ENCODE results near the gene TBC1D5. TPM values are rescaled to one million over a fixed set of nuclear protein-coding genes. Genes with fewer than 3 reads are reported as not detected.

Gene TBC1D5
- polyA plus RNA-seq, 2 of the 4 experiments (the other 2 are of a cell fraction) = 36.7 to 72.2 TPM

DNA sequence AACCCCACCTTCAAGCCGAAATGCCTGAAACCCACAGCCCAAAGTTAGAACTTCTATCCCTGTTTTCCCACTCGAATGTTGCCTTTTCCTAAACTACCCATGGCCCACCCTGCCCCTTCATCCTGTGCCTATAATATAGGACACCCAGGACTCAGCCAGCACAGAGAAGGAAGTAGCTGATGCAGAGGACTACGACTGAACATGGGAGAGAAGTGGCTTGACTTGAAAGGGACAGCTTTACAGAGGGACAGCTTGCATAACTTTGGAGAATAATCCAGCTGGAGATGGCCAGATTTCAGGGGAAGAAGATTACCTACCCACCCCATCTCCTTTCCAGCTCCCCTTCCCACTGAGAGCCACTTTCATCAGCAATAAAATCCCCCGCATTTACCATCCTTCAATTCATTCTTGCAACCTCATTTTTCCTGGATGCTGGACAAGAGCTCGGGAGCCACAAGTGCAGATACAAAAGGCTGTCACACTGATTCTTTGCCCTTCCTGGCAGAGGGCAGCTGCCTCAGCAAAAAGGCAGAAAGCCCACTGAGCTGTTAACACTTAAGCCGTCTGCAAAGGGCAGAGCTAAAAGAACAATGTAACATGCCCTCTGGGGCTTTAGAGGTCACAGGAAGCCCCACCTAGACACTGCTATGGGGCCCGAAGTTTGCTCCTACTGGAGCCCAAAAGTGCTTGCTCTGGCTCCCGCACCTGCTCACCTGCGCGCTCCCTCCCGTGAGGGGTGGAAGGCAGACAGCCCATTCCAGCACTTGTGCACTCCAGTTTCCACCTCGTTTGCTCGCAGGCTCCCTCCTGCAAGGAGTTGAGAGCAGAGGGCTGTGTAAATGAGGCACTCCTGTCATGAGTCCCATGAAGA, 224.0 kb downstream of the TBC1D5 start:
- WGBS (ENCODE audit: missing lambda C conversion rate) = 78% methylated on average over 13 of the region's 13 CpGs
- no peak overlapping the region for H3K4me2 ChIP-seq
- ChIA-PET POLR2A (interaction anchor here (1.2 kb wide), 1 partner anchor 224 kb away, joined by 4 read pairs; the partner anchor contains the start of gene TBC1D5), CTCF (interaction anchor here (0.6 to 1.5 kb wide), 3 partner anchors 13 to 28 kb away, joined by 3 to 4 read pairs (median 3); no protein-coding TSS in a partner anchor)
- TF ChIP-seq ESRRA (IDR thresholded peaks at IDR 0.05; ENCODE audit: borderline replicate concordance, low read length) = no peak
- no peak for TF ChIP-seq RARB (CRISPR knock-in tag; IDR thresholded peaks at IDR 0.05)
- no peak for TF ChIP-seq BHLHE40 (IDR thresholded peaks at IDR 0.05; ENCODE audit: low read depth, low read length)
- no peak for TF ChIP-seq RAD21 (conservative IDR thresholded peaks at IDR 0.05 in 1 of 2, IDR thresholded peaks at IDR 0.05 in 1 of 2)
- no peak for TF ChIP-seq SREBF2 (IDR thresholded peaks at IDR 0.05)
- TF ChIP-seq CHD2 (IDR thresholded peaks at IDR 0.05; ENCODE audit: low read length, partially characterized antibody) = no peak
- TF ChIP-seq POLR2AphosphoS2 (conservative IDR thresholded peaks at IDR 0.05; ENCODE audit: low read length) = no peak
- TF ChIP-seq, protein P1, sequence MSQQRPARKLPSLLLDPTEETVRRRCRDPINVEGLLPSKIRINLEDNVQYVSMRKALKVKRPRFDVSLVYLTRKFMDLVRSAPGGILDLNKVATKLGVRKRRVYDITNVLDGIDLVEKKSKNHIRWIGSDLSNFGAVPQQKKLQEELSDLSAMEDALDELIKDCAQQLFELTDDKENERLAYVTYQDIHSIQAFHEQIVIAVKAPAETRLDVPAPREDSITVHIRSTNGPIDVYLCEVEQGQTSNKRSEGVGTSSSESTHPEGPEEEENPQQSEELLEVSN (IDR thresholded peaks at IDR 0.05; ENCODE audit: borderline replicate concordance, low read depth) = no peak
- no peak for TF ChIP-seq RCOR1 (IDR thresholded peaks at IDR 0.05; ENCODE audit: low read depth, low read length)
- TF ChIP-seq ZC3H11A (IDR thresholded peaks at IDR 0.05) = no peak
- TF ChIP-seq, protein P2, sequence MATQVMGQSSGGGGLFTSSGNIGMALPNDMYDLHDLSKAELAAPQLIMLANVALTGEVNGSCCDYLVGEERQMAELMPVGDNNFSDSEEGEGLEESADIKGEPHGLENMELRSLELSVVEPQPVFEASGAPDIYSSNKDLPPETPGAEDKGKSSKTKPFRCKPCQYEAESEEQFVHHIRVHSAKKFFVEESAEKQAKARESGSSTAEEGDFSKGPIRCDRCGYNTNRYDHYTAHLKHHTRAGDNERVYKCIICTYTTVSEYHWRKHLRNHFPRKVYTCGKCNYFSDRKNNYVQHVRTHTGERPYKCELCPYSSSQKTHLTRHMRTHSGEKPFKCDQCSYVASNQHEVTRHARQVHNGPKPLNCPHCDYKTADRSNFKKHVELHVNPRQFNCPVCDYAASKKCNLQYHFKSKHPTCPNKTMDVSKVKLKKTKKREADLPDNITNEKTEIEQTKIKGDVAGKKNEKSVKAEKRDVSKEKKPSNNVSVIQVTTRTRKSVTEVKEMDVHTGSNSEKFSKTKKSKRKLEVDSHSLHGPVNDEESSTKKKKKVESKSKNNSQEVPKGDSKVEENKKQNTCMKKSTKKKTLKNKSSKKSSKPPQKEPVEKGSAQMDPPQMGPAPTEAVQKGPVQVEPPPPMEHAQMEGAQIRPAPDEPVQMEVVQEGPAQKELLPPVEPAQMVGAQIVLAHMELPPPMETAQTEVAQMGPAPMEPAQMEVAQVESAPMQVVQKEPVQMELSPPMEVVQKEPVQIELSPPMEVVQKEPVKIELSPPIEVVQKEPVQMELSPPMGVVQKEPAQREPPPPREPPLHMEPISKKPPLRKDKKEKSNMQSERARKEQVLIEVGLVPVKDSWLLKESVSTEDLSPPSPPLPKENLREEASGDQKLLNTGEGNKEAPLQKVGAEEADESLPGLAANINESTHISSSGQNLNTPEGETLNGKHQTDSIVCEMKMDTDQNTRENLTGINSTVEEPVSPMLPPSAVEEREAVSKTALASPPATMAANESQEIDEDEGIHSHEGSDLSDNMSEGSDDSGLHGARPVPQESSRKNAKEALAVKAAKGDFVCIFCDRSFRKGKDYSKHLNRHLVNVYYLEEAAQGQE (IDR thresholded peaks at IDR 0.05) = no peak
- TF ChIP-seq TP53 (CRISPR knock-in tag; IDR thresholded peaks at IDR 0.05) = no peak
- no peak for TF ChIP-seq RNF2 (IDR thresholded peaks at IDR 0.05; ENCODE audit: borderline replicate concordance, low read depth)
- no peak for TF ChIP-seq KDM1A (IDR thresholded peaks at IDR 0.05; ENCODE audit: low read depth)
- TF ChIP-seq CHD4 (IDR thresholded peaks at IDR 0.05; ENCODE audit: borderline replicate concordance) = no peak
- TF ChIP-seq, protein P3, sequence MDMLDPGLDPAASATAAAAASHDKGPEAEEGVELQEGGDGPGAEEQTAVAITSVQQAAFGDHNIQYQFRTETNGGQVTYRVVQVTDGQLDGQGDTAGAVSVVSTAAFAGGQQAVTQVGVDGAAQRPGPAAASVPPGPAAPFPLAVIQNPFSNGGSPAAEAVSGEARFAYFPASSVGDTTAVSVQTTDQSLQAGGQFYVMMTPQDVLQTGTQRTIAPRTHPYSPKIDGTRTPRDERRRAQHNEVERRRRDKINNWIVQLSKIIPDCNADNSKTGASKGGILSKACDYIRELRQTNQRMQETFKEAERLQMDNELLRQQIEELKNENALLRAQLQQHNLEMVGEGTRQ (IDR thresholded peaks at IDR 0.05) = no peak
- no peak for TF ChIP-seq NR3C1 (IDR thresholded peaks at IDR 0.05)
- peak in 1 of 2 experiments; percentile 42; a peak in 3 of 6 replicates for ATAC-seq
- DNase-seq (ENCODE audit: low read depth in 1 of 2, low spot score in 1 of 2) = no peak
- H3K27ac ChIP-seq = peak overlapping the region in 1 of 2 experiments; percentile 47; a peak in 2 of 6 replicates
- no peak overlapping the region for H3K4me3 ChIP-seq
- H3K4me1 ChIP-seq = peaks cover 51% of the 10 kb centered on the region
- FAIRE-seq = no peak
- no peaks in the 10 kb centered on the region for H3K9me3 ChIP-seq

GRCh38 chr3:17515445-17516234, 226.8 kb downstream of the TBC1D5 start:
- ChIA-PET CTCF (interaction anchor here (0.9 to 1.2 kb wide), 3 partner anchors 11 to 326 kb away, joined by 3 to 4 read pairs (median 3); no protein-coding TSS in a partner anchor), POLR2A (no interaction called here)
- Histone ChIP-seq H3K27ac (peak overlapping the region; percentile 41 to 70; a peak in 5 of 6 replicates), H3K9me3 (no peaks in the 10 kb centered on the region), H3K4me3 (no peak overlapping the region), H3K4me2 (peak overlapping the region; percentile 54), H3K4me1 (peaks cover 52% of the 10 kb centered on the region)
- 4% methylated on average over 4 of the region's 4 CpGs for WGBS (ENCODE audit: missing lambda C conversion rate)
- DNase-seq (ENCODE audit: low read depth in 1 of 2, low spot score in 1 of 2) = peak in 1 of 2 experiments; percentile 69
- FAIRE-seq = peak; percentile 70
- peak in 1 of 2 experiments; percentile 77; a peak in 4 of 6 replicates for ATAC-seq
- no peak for TF ChIP-seq ZSCAN20 (CRISPR knock-in tag; IDR thresholded peaks at IDR 0.05)
- TF ChIP-seq, protein P4, sequence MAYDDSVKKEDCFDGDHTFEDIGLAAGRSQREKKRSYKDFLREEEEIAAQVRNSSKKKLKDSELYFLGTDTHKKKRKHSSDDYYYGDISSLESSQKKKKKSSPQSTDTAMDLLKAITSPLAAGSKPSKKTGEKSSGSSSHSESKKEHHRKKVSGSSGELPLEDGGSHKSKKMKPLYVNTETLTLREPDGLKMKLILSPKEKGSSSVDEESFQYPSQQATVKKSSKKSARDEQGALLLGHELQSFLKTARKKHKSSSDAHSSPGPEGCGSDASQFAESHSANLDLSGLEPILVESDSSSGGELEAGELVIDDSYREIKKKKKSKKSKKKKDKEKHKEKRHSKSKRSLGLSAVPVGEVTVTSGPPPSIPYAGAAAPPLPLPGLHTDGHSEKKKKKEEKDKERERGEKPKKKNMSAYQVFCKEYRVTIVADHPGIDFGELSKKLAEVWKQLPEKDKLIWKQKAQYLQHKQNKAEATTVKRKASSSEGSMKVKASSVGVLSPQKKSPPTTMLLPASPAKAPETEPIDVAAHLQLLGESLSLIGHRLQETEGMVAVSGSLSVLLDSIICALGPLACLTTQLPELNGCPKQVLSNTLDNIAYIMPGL (CRISPR knock-in tag; IDR thresholded peaks at IDR 0.05; ENCODE audit: borderline replicate concordance) = no peak
- TF ChIP-seq JUN (IDR thresholded peaks at IDR 0.05) = no peak
- no peak for TF ChIP-seq ZFP36 (IDR thresholded peaks at IDR 0.05; ENCODE audit: borderline replicate concordance, partially characterized antibody)
- TF ChIP-seq EHMT2 (IDR thresholded peaks at IDR 0.05; ENCODE audit: low read depth) = no peak
- TF ChIP-seq HDAC2 (IDR thresholded peaks at IDR 0.05) = no peak
- no peak for TF ChIP-seq ZNF302 (CRISPR knock-in tag; IDR thresholded peaks at IDR 0.05)
- no peak for TF ChIP-seq BHLHE40 (IDR thresholded peaks at IDR 0.05; ENCODE audit: low read depth, low read length)
- TF ChIP-seq CEBPB (IDR thresholded peaks at IDR 0.05) = peak; percentile 76 to 92
- no peak for TF ChIP-seq POLR2A (IDR thresholded peaks at IDR 0.05; ENCODE audit: low read length)
- no peak for TF ChIP-seq RNF2 (IDR thresholded peaks at IDR 0.05; ENCODE audit: borderline replicate concordance, low read depth)
- no peak for TF ChIP-seq FOSL2 (IDR thresholded peaks at IDR 0.05)
- TF ChIP-seq FOSL2 (CRISPR knock-in tag; IDR thresholded peaks at IDR 0.05) = peak; percentile 47; the same call in 1 of the 2 replicates
- no peak for TF ChIP-seq HOXB5 (CRISPR knock-in tag; IDR thresholded peaks at IDR 0.05)

All from A549 (cell line).